SK-N-SH treated with all-trans-retinoic acid at 6 μM for 48 hours (cell line): ENCODE measurements around the gene TFAP2B.

ENCODE experiments used
- ATAC-seq: fragments of 200-7000 bp; cut with Tn5 transposase; 3 replicates; pipeline ENCODE4 v1.9.1; 2020; ENCODE audit warnings: mild to moderate bottlenecking, moderate library complexity
- BACH2 ChIP-seq: fragments of 250-450 bp; sonication (Bioruptor Pico); IDR thresholded peaks from 2 replicates; pipeline ENCODE4 v1.9.0; 2021; ENCODE audit warnings: mild to moderate bottlenecking, borderline replicate concordance
- CSDC2 ChIP-seq: fragments of 250-450 bp; sonication (Bioruptor Pico); IDR thresholded peaks from 2 replicates; pipeline ENCODE4 v1.5.0; 2020; ENCODE audit warnings: mild to moderate bottlenecking, moderate library complexity
- ESRRG ChIP-seq: fragments of 250-450 bp; sonication (Bioruptor Pico); IDR thresholded peaks from 2 replicates; pipeline ENCODE4 v1.6.1; 2021; ENCODE audit warnings: mild to moderate bottlenecking
- GLIS3 ChIP-seq: fragments of 250-450 bp; sonication (Bioruptor Pico); IDR thresholded peaks from 2 replicates; pipeline ENCODE4 v1.5.0; 2020; ENCODE audit warnings: mild to moderate bottlenecking, moderate library complexity
- ISL1 ChIP-seq: fragments of 250-450 bp; sonication (Bioruptor Pico); IDR thresholded peaks from 2 replicates; pipeline ENCODE4 v2.1.2; 2022; ENCODE audit warnings: mild to moderate bottlenecking, moderate library complexity
- OSR1 ChIP-seq: fragments of 250-450 bp; sonication (Bioruptor Pico); IDR thresholded peaks from 2 replicates; pipeline ENCODE4 v1.8.0; 2022; ENCODE audit warnings: moderate library complexity, mild to moderate bottlenecking, inconsistent platforms
- PPARA ChIP-seq: fragments of 250-450 bp; sonication (Bioruptor Pico); IDR thresholded peaks from 2 replicates; pipeline ENCODE4 v1.5.0; 2020; ENCODE audit warnings: mild to moderate bottlenecking, borderline replicate concordance
- RARB ChIP-seq: fragments of 250-450 bp; sonication (Bioruptor Pico); IDR thresholded peaks from 2 replicates; pipeline ENCODE4 v1.8.0; 2021; ENCODE audit warnings: mild to moderate bottlenecking, moderate library complexity
- SNAI2 ChIP-seq: fragments of 250-450 bp; sonication (Bioruptor Pico); IDR thresholded peaks from 2 replicates; pipeline ENCODE4 v1.5.0; 2020; ENCODE audit warnings: mild to moderate bottlenecking, moderate library complexity
- TCF4 ChIP-seq: fragments of 250-450 bp; sonication (Bioruptor Pico); IDR thresholded peaks from 2 replicates; pipeline ENCODE4 v1.8.0; 2021; ENCODE audit warnings: mild to moderate bottlenecking, moderate library complexity, borderline replicate concordance
- TOX ChIP-seq: fragments of 250-450 bp; sonication (Bioruptor Pico); IDR thresholded peaks from 2 replicates; pipeline ENCODE4 v1.8.0; 2021; ENCODE audit warnings: mild to moderate bottlenecking, moderate library complexity, borderline replicate concordance
- ZC3H10 ChIP-seq: fragments of 250-450 bp; sonication (Bioruptor Pico); IDR thresholded peaks from 2 replicates; pipeline ENCODE4 v1.5.1; 2021; ENCODE audit warnings: mild to moderate bottlenecking, moderate library complexity
- ZFP3 ChIP-seq: fragments of 250-450 bp; sonication (Bioruptor Pico); IDR thresholded peaks from 2 replicates; pipeline ENCODE4 v1.5.0; 2020; ENCODE audit warnings: mild to moderate bottlenecking, moderate library complexity
- ZFP30 ChIP-seq: fragments of 450-650 bp; formaldehyde crosslinking; IDR thresholded peaks from 2 replicates; pipeline ENCODE4 v1.5.0; 2022; ENCODE audit warnings: mild to moderate bottlenecking, moderate library complexity
- ZNF565 ChIP-seq: fragments of 450-650 bp; formaldehyde crosslinking; conservative IDR thresholded peaks from 2 replicates; pipeline ENCODE4 v1.5.0; 2020; ENCODE audit warnings: low read depth, mild to moderate bottlenecking, moderate library complexity
- ZNF70 ChIP-seq: fragments of 450-650 bp; formaldehyde crosslinking; IDR thresholded peaks from 2 replicates; pipeline ENCODE4 v1.5.0; 2020; ENCODE audit warnings: mild to moderate bottlenecking, moderate library complexity
- ZNF8 ChIP-seq: fragments of 450-650 bp; formaldehyde crosslinking; IDR thresholded peaks from 2 replicates; pipeline ENCODE4 v1.5.0; 2020; ENCODE audit warnings: mild to moderate bottlenecking, moderate library complexity
- TF ChIP-seq, protein P1 (sequence below): fragments of 250-450 bp; sonication (Bioruptor Pico); IDR thresholded peaks from 2 replicates; pipeline ENCODE4 v1.5.1; 2020; ENCODE audit warnings: low read depth, mild to moderate bottlenecking, moderate library complexity
- TF ChIP-seq, protein P2 (sequence below): fragments of 250-450 bp; sonication (Bioruptor Pico); IDR thresholded peaks from 2 replicates; pipeline ENCODE4 v1.5.0; 2020; ENCODE audit warnings: mild to moderate bottlenecking, moderate library complexity
- TF ChIP-seq, protein P3 (sequence below): fragments of 250-450 bp; sonication (Bioruptor Pico); IDR thresholded peaks from 2 replicates; pipeline ENCODE4 v1.5.1; 2021; ENCODE audit warnings: mild to moderate bottlenecking, moderate library complexity
- TF ChIP-seq, protein P4 (sequence below): fragments of 250-450 bp; sonication (Bioruptor Pico); IDR thresholded peaks from 2 replicates; pipeline ENCODE4 v1.8.0; 2020; ENCODE audit warnings: mild to moderate bottlenecking, moderate library complexity, borderline replicate concordance

Gene TFAP2B

DNA sequence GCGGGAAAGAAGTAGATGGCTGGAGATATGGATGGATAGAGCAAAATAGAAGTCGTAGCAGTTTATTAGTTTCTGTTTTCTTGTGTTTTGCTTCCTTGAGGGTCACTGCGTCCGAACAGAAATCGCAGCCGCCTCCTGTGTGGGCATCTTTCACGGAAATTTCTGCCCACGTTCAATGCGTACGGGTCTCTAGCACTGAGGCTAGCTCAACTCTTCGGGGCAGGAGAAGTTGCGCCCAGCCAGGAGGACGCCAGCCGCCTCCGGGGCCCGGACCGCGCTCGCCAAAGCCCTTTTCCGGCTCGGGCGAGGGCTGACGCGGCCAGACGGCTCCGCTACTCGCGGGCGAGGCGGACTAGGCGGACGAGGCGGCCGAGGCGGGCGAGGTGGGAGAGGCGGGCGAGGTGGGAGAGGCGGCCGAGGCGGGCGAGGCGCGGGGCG, 814 bp downstream of the TFAP2B start:
- TF ChIP-seq, protein P1, sequence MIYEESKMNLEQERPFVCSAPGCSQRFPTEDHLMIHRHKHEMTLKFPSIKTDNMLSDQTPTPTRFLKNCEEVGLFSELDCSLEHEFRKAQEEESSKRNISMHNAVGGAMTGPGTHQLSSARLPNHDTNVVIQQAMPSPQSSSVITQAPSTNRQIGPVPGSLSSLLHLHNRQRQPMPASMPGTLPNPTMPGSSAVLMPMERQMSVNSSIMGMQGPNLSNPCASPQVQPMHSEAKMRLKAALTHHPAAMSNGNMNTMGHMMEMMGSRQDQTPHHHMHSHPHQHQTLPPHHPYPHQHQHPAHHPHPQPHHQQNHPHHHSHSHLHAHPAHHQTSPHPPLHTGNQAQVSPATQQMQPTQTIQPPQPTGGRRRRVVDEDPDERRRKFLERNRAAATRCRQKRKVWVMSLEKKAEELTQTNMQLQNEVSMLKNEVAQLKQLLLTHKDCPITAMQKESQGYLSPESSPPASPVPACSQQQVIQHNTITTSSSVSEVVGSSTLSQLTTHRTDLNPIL (CRISPR knock-in tag), result no peak
- no peak for TF ChIP-seq RARB (CRISPR knock-in tag)
- no peak for TF ChIP-seq ZNF8 (CRISPR knock-in tag)
- TF ChIP-seq BACH2 (CRISPR knock-in tag), result no peak
- TF ChIP-seq PPARA (CRISPR knock-in tag), result no peak
- ATAC-seq, result peak; percentile 18; the same call in 2 of the 3 replicates

DNA sequence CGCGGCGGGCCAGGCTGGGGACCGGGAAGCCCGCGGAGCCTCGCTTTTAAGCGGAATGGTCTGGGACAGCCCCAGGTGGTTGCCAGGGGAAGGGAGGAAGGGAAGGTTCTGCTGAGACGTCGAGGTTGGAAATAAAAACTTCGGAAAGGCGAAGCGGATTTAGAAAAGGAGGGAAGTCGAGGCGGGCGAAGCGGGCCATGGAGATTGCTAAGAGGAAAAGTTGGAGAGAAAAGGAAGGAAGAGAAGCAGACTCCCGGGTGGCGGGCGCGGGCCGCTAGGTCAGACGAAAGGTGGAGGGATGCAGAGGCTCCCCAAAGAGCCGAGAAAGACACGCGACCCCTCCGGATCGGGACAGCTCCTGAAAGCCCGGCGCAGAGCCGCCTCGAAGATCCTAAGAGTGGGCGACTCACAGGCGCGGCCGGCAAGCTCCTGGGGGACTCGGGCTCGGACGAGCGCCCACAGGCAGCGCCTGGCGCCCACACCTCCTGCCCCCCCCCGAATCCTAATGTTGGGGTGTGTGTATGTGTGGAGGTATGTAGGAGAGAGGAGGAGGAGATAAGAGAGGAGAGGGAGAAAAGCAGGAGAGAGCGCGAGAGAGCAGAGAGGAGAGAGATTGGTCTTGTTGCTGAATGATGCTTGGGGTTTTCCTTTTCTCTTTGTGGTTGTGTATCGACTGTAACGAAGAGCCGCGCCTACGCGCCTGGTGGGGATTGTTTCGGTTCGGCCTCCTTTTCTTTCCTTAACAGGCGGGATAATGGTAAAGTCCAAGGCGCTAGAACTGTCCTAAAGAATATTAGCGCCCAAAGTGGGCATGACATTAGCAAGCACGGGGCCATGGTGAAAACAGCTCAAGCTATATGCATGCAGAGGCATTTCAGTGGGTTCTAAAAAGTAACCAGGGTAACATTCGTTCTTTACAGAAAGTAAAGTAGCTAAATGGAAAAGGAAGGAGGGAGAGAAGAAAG, 1.5 kb downstream of the TFAP2B start:
- no peak for ATAC-seq
- TF ChIP-seq GLIS3 (CRISPR knock-in tag) (no peak), ZNF8 (CRISPR knock-in tag) (no peak), ESRRG (no peak), OSR1 (no peak), ZFP3 (CRISPR knock-in tag) (no peak), ISL1 (CRISPR knock-in tag) (no peak), ZFP30 (CRISPR knock-in tag) (no peak), RARB (CRISPR knock-in tag) (no peak), PPARA (CRISPR knock-in tag) (no peak), BACH2 (CRISPR knock-in tag) (no peak)
- TF ChIP-seq, protein P2, sequence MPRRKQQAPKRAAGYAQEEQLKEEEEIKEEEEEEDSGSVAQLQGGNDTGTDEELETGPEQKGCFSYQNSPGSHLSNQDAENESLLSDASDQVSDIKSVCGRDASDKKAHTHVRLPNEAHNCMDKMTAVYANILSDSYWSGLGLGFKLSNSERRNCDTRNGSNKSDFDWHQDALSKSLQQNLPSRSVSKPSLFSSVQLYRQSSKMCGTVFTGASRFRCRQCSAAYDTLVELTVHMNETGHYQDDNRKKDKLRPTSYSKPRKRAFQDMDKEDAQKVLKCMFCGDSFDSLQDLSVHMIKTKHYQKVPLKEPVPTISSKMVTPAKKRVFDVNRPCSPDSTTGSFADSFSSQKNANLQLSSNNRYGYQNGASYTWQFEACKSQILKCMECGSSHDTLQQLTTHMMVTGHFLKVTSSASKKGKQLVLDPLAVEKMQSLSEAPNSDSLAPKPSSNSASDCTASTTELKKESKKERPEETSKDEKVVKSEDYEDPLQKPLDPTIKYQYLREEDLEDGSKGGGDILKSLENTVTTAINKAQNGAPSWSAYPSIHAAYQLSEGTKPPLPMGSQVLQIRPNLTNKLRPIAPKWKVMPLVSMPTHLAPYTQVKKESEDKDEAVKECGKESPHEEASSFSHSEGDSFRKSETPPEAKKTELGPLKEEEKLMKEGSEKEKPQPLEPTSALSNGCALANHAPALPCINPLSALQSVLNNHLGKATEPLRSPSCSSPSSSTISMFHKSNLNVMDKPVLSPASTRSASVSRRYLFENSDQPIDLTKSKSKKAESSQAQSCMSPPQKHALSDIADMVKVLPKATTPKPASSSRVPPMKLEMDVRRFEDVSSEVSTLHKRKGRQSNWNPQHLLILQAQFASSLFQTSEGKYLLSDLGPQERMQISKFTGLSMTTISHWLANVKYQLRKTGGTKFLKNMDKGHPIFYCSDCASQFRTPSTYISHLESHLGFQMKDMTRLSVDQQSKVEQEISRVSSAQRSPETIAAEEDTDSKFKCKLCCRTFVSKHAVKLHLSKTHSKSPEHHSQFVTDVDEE (CRISPR knock-in tag), result no peak
- TF ChIP-seq, protein P3, sequence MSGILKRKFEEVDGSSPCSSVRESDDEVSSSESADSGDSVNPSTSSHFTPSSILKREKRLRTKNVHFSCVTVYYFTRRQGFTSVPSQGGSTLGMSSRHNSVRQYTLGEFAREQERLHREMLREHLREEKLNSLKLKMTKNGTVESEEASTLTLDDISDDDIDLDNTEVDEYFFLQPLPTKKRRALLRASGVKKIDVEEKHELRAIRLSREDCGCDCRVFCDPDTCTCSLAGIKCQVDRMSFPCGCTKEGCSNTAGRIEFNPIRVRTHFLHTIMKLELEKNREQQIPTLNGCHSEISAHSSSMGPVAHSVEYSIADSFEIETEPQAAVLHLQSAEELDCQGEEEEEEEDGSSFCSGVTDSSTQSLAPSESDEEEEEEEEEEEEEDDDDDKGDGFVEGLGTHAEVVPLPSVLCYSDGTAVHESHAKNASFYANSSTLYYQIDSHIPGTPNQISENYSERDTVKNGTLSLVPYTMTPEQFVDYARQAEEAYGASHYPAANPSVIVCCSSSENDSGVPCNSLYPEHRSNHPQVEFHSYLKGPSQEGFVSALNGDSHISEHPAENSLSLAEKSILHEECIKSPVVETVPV (CRISPR knock-in tag), result no peak
- TF ChIP-seq, protein P4, sequence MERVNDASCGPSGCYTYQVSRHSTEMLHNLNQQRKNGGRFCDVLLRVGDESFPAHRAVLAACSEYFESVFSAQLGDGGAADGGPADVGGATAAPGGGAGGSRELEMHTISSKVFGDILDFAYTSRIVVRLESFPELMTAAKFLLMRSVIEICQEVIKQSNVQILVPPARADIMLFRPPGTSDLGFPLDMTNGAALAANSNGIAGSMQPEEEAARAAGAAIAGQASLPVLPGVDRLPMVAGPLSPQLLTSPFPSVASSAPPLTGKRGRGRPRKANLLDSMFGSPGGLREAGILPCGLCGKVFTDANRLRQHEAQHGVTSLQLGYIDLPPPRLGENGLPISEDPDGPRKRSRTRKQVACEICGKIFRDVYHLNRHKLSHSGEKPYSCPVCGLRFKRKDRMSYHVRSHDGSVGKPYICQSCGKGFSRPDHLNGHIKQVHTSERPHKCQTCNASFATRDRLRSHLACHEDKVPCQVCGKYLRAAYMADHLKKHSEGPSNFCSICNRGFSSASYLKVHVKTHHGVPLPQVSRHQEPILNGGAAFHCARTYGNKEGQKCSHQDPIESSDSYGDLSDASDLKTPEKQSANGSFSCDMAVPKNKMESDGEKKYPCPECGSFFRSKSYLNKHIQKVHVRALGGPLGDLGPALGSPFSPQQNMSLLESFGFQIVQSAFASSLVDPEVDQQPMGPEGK, result no peak

DNA sequence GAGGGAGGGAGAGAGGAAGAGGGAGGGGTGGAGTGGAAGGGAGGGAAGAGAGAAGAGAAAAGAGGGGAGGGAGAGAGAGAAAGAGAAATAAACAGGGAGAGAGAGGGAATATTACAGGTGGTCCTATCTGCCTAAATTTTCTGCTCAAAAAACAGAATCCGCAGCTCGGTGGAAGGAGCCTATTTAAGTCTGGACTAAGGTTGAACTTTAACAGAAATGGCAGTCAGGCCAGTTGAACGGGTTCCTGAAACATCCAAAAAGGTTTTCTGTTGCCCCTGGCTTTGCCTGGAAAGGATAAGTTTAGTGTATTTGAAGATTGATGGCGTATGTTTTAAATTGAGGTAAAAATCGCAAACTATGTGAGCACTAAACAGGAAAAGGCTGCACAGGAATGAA, 2.2 kb downstream of the TFAP2B start:
- ATAC-seq, result no peak
- no peak for TF ChIP-seq TOX (CRISPR knock-in tag)
- no peak for TF ChIP-seq ZFP30 (CRISPR knock-in tag)
- no peak for TF ChIP-seq ESRRG
- no peak for TF ChIP-seq GLIS3 (CRISPR knock-in tag)
- TF ChIP-seq ZNF565 (CRISPR knock-in tag), result no peak

DNA sequence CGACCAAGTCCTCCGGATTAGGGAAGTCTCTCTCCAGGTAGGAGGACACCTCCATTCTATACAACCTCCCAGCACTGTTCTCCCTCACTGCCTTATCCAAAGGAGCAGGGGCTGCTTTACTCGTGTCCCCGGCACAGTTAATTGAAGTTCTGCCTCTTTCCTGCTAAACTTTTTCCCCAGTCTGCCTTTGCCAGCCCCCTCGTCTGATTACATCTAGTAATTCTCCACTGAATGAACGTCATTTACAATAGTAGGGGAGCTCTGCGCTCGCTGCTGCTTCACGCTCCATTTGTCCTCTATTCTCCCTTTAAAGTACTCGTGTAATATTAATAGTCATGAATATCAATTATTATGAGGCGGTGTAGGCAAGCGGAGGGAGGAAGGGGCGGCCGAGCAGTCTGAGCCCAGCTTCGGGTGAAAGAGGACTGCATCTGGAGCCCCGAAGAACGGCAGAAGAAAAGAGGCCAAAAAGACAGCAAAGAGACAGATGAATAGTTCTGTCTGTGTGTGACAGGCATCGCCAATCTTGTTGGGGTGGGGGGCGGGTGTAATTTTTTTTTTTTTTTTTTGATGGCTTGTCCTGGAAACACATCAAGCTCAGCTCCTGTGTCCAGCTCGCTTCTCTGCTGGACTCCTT, 2.9 kb downstream of the TFAP2B start:
- no peak for ATAC-seq
- TF ChIP-seq TCF4 (no peak), SNAI2 (CRISPR knock-in tag) (no peak), ZNF70 (CRISPR knock-in tag) (no peak), RARB (CRISPR knock-in tag) (no peak), CSDC2 (no peak), ZC3H10 (no peak), BACH2 (CRISPR knock-in tag) (no peak), GLIS3 (CRISPR knock-in tag) (no peak)
- TF ChIP-seq, protein P1 (CRISPR knock-in tag), result no peak
- TF ChIP-seq, protein P2 (CRISPR knock-in tag), result no peak
